ENCODE measurements around the gene CARD16.

DNA sequence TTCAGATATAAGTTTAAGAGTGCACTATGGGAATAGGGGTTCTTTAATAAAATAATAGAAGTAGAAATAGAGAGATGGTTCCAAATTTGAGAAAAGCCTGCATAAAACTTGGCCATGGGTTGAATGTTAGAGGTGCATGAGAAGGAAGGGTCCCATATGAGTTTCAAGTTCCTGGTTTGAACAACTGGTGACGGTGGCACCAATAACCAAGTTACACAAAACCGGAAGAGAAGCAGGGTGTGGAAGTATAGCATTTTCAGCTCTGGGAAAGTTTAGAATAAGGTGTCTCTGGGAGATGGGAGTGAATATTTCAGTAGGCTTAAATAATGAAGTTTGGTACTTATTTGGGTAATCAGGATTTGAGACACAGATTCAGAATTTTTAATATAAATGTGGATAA lies 12.6 kb downstream of the CARD16 start:
- TF ChIP-seq, protein P1, sequence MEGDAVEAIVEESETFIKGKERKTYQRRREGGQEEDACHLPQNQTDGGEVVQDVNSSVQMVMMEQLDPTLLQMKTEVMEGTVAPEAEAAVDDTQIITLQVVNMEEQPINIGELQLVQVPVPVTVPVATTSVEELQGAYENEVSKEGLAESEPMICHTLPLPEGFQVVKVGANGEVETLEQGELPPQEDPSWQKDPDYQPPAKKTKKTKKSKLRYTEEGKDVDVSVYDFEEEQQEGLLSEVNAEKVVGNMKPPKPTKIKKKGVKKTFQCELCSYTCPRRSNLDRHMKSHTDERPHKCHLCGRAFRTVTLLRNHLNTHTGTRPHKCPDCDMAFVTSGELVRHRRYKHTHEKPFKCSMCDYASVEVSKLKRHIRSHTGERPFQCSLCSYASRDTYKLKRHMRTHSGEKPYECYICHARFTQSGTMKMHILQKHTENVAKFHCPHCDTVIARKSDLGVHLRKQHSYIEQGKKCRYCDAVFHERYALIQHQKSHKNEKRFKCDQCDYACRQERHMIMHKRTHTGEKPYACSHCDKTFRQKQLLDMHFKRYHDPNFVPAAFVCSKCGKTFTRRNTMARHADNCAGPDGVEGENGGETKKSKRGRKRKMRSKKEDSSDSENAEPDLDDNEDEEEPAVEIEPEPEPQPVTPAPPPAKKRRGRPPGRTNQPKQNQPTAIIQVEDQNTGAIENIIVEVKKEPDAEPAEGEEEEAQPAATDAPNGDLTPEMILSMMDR (conservative IDR thresholded peaks at IDR 0.05), result no peak
- no peak for TF ChIP-seq ZFX (IDR thresholded peaks at IDR 0.05)
